DND-41 (cell line): ENCODE data around the gene ITPRIPL2.

ENCODE experiments used
- CTCF ChIP-seq: IDR thresholded peaks from 2 replicates; pipeline ENCODE4 v1.5.1; 2012; ENCODE audit warnings: borderline replicate concordance, low read length, moderate library complexity, mild to moderate bottlenecking; ENCODE audit not compliant: poor library complexity, severe bottlenecking; ENCODE audit errors: extremely low read depth
- EZH2 ChIP-seq: IDR thresholded peaks from 3 replicates; pipeline ENCODE4 v1.6.1; 2012; ENCODE audit warnings: borderline replicate concordance, low read depth, mild to moderate bottlenecking, moderate library complexity, low read length, inconsistent platforms; ENCODE audit not compliant: severe bottlenecking

GRCh38 chr16:19153876-19154275 lies 40.1 kb downstream of the ITPRIPL2 start:
- TF ChIP-seq CTCF: no peak
- TF ChIP-seq EZH2: no peak
